HepG2 (cell line): ENCODE results near the gene CFTR. TPM values are rescaled to one million over a fixed set of nuclear protein-coding genes. Genes with fewer than 3 reads are reported as not detected.

ENCODE experiments used
- ATAC-seq: fragments of 200-7000 bp; cut with Tn5 transposase; 3 replicates; pipeline ENCODE4 v1.9.1; 2020; ENCODE audit warnings: mild to moderate bottlenecking, moderate library complexity
- BruUV-seq: library from RNA; stranded (reverse); fragments of 400-500 nt; replicated peaks from 2 replicates; lab custom pipeline; 2021; lab: Mats Ljungman, UMichigan
- CTCF ChIA-PET: fragments of 300-600 bp; formaldehyde crosslinking; extraction: SDS; loops from one replicate; lab custom pipeline; 2021; ENCODE audit warnings: low total read pairs, inconsistent platforms, low intra/inter-chr PET ratio; lab: Yijun Ruan, JAX
- POLR2A ChIA-PET: fragments of 350-600 bp; sonication (Branson Sonifier 250); formaldehyde crosslinking; loops from one replicate; lab custom pipeline; 2020; ENCODE audit warnings: antibody characterized with exemption, inconsistent platforms; lab: Yijun Ruan, JAX
- DNase-seq: peaks from one replicate; pipeline ENCODE4 v3.0.0-alpha.2; 2015; ENCODE audit warnings: low spot score
- FAIRE-seq: peaks from 3 replicates; lab custom pipeline; 2011; peaks lifted over from hg19 to GRCh38; lab: Jason Lieb, UNC
- H2AFZ ChIP-seq: one replicate; pipeline ENCODE4 v1.6.1; 2011; ENCODE audit warnings: low read length, inconsistent platforms
- H3K27ac ChIP-seq: fragments of 300-600 bp; 3 replicates; pipeline ENCODE4 v1.8.0; 2011; ENCODE audit warnings: mixed run types, mild to moderate bottlenecking, mixed read lengths, low read length, inconsistent platforms; ENCODE audit not compliant: insufficient read depth; ENCODE audit errors: extremely low read length
- H3K27me3 ChIP-seq, 2 experiments: fragments of 200-600 bp in 1 of 2; 2 replicates in 1 of 2; 3 replicates in 1 of 2; pipeline versions ENCODE4 v1.6.0 to v1.8.0; 2011; ENCODE audit warnings: low read length in 2 of 2, mild to moderate bottlenecking in 2 of 2, moderate library complexity in 2 of 2, inconsistent platforms in 1 of 2; ENCODE audit not compliant: insufficient read depth in 2 of 2, control insufficient read depth in 1 of 2
- H3K36me3 ChIP-seq, 2 experiments: fragments of 200-600 bp in 1 of 2; replicated peaks in 1 of 2; 2 replicates in 1 of 2; 3 replicates in 1 of 2; pipeline versions ENCODE4 v1.5.1 to v1.8.0; 2011; ENCODE audit warnings: low read length in 2 of 2, inconsistent platforms in 1 of 2; ENCODE audit not compliant: insufficient read depth in 2 of 2, control insufficient read depth in 1 of 2
- H3K4me1 ChIP-seq: 2 replicates; pipeline ENCODE4 v1.5.1; 2012; ENCODE audit warnings: low read length, inconsistent platforms; ENCODE audit not compliant: insufficient read depth
- H3K4me2 ChIP-seq: 2 replicates; pipeline ENCODE4 v1.6.0; 2011; ENCODE audit warnings: low read depth, low read length, inconsistent platforms
- H3K4me3 ChIP-seq, 3 experiments: fragments of 200-600 bp in 1 of 3; sonication (generic), shearing (Covaris generic) in 1 of 3; replicated peaks in 1 of 3; 2 replicates each; pipeline ENCODE4 v1.5.1; 2011 to 2016; ENCODE audit warnings: low read length in 3 of 3, inconsistent platforms in 2 of 3, low read depth in 2 of 3, mild to moderate bottlenecking in 2 of 3, control low read depth in 1 of 3, mixed read lengths in 1 of 3; ENCODE audit not compliant: insufficient read depth in 1 of 3
- H3K79me2 ChIP-seq: one replicate; pipeline ENCODE4 v1.6.1; 2011; ENCODE audit warnings: low read length, inconsistent platforms; ENCODE audit not compliant: insufficient read depth
- H3K9ac ChIP-seq: 2 replicates; pipeline ENCODE4 v1.6.0; 2011; ENCODE audit warnings: mild to moderate bottlenecking, low read depth, low read length, inconsistent platforms; ENCODE audit not compliant: insufficient read depth
- H3K9me3 ChIP-seq: 2 replicates; pipeline ENCODE4 v1.5.1; 2012; ENCODE audit warnings: mild to moderate bottlenecking, low read length
- H4K20me1 ChIP-seq: 2 replicates; pipeline ENCODE4 v1.6.0; 2011; ENCODE audit warnings: inconsistent platforms, mild to moderate bottlenecking, low read length, moderate library complexity; ENCODE audit not compliant: insufficient read depth
- AHR ChIP-seq: IDR thresholded peaks from 2 replicates; pipeline ENCODE4 v1.6.1; 2018; ENCODE audit warnings: missing genetic modification reagents, missing compliant biosample characterization
- BRD4 ChIP-seq: sonication (generic); formaldehyde crosslinking; IDR thresholded peaks from 2 replicates; pipeline ENCODE4 v1.4.0; 2020; ENCODE audit warnings: missing genetic modification reagents
- CENPT ChIP-seq: sonication (generic); formaldehyde crosslinking; IDR thresholded peaks from 2 replicates; pipeline ENCODE4 v1.8.0; 2022; ENCODE audit warnings: low read depth, mild to moderate bottlenecking, moderate library complexity, missing genetic modification reagents
- JUNB ChIP-seq: sonication (generic); formaldehyde crosslinking; IDR thresholded peaks from 2 replicates; pipeline ENCODE4 v1.8.0; 2022; ENCODE audit warnings: missing genetic modification reagents, mild to moderate bottlenecking, borderline replicate concordance
- JUND ChIP-seq: sonication (generic); formaldehyde crosslinking; IDR thresholded peaks from 2 replicates; pipeline ENCODE4 v1.8.0; 2022; ENCODE audit warnings: mild to moderate bottlenecking, missing genetic modification reagents
- KDM5A ChIP-seq: fragments of 200-600 bp; sonication (generic); IDR thresholded peaks from 2 replicates; pipeline ENCODE4 v1.7.0; 2018; ENCODE audit warnings: antibody characterized with exemption, mild to moderate bottlenecking, low read length, borderline replicate concordance
- MAZ ChIP-seq, 2 experiments: sonication (generic) in 1 of 2; formaldehyde crosslinking in 1 of 2; IDR thresholded peaks; 2 replicates each; pipeline versions ENCODE4 v1.5.0 to v1.6.1; 2012 to 2020; ENCODE audit warnings: low read depth in 2 of 2, mild to moderate bottlenecking in 2 of 2, borderline replicate concordance in 1 of 2, improper control_type of control experiment in 1 of 2, low read length in 1 of 2, missing genetic modification reagents in 1 of 2, moderate library complexity in 1 of 2
- MTA1 ChIP-seq: sonication (generic); formaldehyde crosslinking; IDR thresholded peaks from 2 replicates; pipeline ENCODE4 v1.4.0; 2020; ENCODE audit warnings: missing genetic modification reagents, mild to moderate bottlenecking, borderline replicate concordance
- MXD4 ChIP-seq: IDR thresholded peaks from 2 replicates; pipeline ENCODE4 v1.6.1; 2016; ENCODE audit warnings: mild to moderate bottlenecking, missing biosample characterization, missing genetic modification reagents
- NCOA5 ChIP-seq: sonication (generic); formaldehyde crosslinking; IDR thresholded peaks from 2 replicates; pipeline ENCODE4 v1.4.0; 2020; ENCODE audit warnings: missing genetic modification reagents
- NFATC3 ChIP-seq: sonication (generic); formaldehyde crosslinking; IDR thresholded peaks from 2 replicates; pipeline ENCODE4 v1.5.1; 2020; ENCODE audit warnings: mild to moderate bottlenecking, missing genetic modification reagents
- PHF21A ChIP-seq: sonication (generic); formaldehyde crosslinking; IDR thresholded peaks from 2 replicates; pipeline ENCODE4 v1.5.0; 2020; ENCODE audit warnings: mild to moderate bottlenecking, missing genetic modification reagents
- TCF7 ChIP-seq: sonication (generic); IDR thresholded peaks from 2 replicates; pipeline ENCODE4 v1.6.1; 2016; ENCODE audit warnings: antibody characterized with exemption, low read depth
- ZC3H4 ChIP-seq: sonication (generic); formaldehyde crosslinking; IDR thresholded peaks from 2 replicates; pipeline ENCODE4 v1.4.0; 2020; ENCODE audit warnings: missing genetic modification reagents, borderline replicate concordance
- ZFP36 ChIP-seq: fragments of 150-350 bp; IDR thresholded peaks from 2 replicates; pipeline ENCODE4 v1.6.1; 2018; ENCODE audit warnings: borderline replicate concordance, low read length, low read depth; ENCODE audit not compliant: partially characterized antibody
- ZNF136 ChIP-seq: sonication (generic); formaldehyde crosslinking; IDR thresholded peaks from 2 replicates; pipeline ENCODE4 v1.8.1; 2022; ENCODE audit warnings: low read depth, mild to moderate bottlenecking, moderate library complexity, missing genetic modification reagents
- ZNF180 ChIP-seq: sonication (generic); formaldehyde crosslinking; IDR thresholded peaks from 2 replicates; pipeline ENCODE4 v1.4.0; 2020; ENCODE audit warnings: low read depth, missing genetic modification reagents, borderline replicate concordance
- ZNF468 ChIP-seq: sonication (generic); formaldehyde crosslinking; IDR thresholded peaks from 2 replicates; pipeline ENCODE4 v1.8.0; 2022; ENCODE audit warnings: mild to moderate bottlenecking, moderate library complexity, missing genetic modification reagents
- WGBS: methylation state at CpG from one replicate; pipeline ENCODE4 v1.1.6; 2017; ENCODE audit warnings: low lambda C conversion rate; 5-methylcytosine and 5-hydroxymethylcytosine counted together
- in situ Hi-C: cut with HindIII; loops from 2 replicates; pipeline ENCODE4 v1.10.0; 2017; ENCODE audit warnings: low pct_unique_long_range_greater_than_20kb; ENCODE audit not compliant: extremely low pct_ligation_motif_present
- intact Hi-C: fragments of 100-400 bp; cut with micrococcal nuclease; formaldehyde crosslinking; loops from one replicate; pipeline ENCODE4 v1.10.0; 2022; ENCODE audit not compliant: unreplicated experiment
- polyA plus RNA-seq, 8 experiments: library from polyadenylated mRNA; depleted of rRNA in 3 of 8; stranded (reverse) in 7 of 8; unstranded in 1 of 8; fragments of >200 nt; fragmentation: Illumina TruSeq in 4 of 8; extraction: Trizol in 4 of 8; gene quantifications; 2 replicates each; pipeline versions ENCODE4 v1.2.1 to v1.2.3, GENCODE V29; 2011 to 2016; ENCODE audit warnings: low read depth in 4 of 8, missing spikeins in 1 of 8, mixed read lengths in 1 of 8; ENCODE audit not compliant: insufficient read depth in 1 of 8
- total RNA-seq, 5 experiments: library from RNA; depleted of rRNA; stranded (reverse); fragments of >200 nt; fragmentation: Illumina TruSeq; extraction: Trizol; gene quantifications; 2 replicates each; pipeline ENCODE4 v1.2.3, GENCODE V29; 2016; ENCODE audit warnings: low read depth in 1 of 5
- TF ChIP-seq, protein P1 (sequence below): sonication (generic); formaldehyde crosslinking; IDR thresholded peaks from 2 replicates; pipeline ENCODE4 v1.8.1; 2022; ENCODE audit warnings: low read depth, mild to moderate bottlenecking, missing genetic modification reagents

CFTR gene
- total and polyA plus RNA-seq, 2 of the 13 experiments (the other 11 are each of a cell fraction or from before 2014, with no cell fraction given), result not detected

DNA sequence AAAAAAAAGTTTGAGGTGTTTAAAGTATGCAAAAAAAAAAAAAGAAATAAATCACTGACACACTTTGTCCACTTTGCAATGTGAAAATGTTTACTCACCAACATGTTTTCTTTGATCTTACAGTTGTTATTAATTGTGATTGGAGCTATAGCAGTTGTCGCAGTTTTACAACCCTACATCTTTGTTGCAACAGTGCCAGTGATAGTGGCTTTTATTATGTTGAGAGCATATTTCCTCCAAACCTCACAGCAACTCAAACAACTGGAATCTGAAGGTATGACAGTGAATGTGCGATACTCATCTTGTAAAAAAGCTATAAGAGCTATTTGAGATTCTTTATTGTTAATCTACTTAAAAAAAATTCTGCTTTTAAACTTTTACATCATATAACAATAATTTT is 130.6 kb downstream of the CFTR start:
- ChIA-PET CTCF (no interaction called here), POLR2A (no interaction called here)
- in situ Hi-C loops, result no loop called here
- no peaks in the 10 kb centered on the region for H4K20me1 ChIP-seq
- intact Hi-C loops, result no loop called here
- H3K4me2 ChIP-seq, result no peak overlapping the region
- no peak for DNase-seq
- no peak for ATAC-seq
- no peaks in the 10 kb centered on the region for H3K4me1 ChIP-seq
- H3K4me3 ChIP-seq, result no peak overlapping the region
- no peaks in the 10 kb centered on the region for H3K9me3 ChIP-seq
- H2AFZ ChIP-seq, result no peak overlapping the region
- H3K27ac ChIP-seq, result no peak overlapping the region
- no peaks in the 10 kb centered on the region for H3K27me3 ChIP-seq
- no TSS peak for BruUV-seq
- WGBS, result 2% methylated on average over 2 of the region's 2 CpGs
- no peaks in the 10 kb centered on the region for H3K36me3 ChIP-seq
- H3K79me2 ChIP-seq, result no peaks in the 10 kb centered on the region
- no peak for FAIRE-seq
- no peak for TF ChIP-seq ZNF136 (CRISPR knock-in tag)
- TF ChIP-seq JUNB (CRISPR knock-in tag), result no peak
- no peak for TF ChIP-seq TCF7
- TF ChIP-seq KDM5A, result no peak
- no peak for TF ChIP-seq MAZ (IDR thresholded peaks at IDR 0.05; ENCODE audit: borderline replicate concordance, low read depth, low read length)
- no peak for TF ChIP-seq MAZ (CRISPR knock-in tag; IDR thresholded peaks at IDR 0.05; ENCODE audit: low read depth)
- no peak for TF ChIP-seq BRD4 (CRISPR knock-in tag)
- TF ChIP-seq NCOA5, result no peak
- TF ChIP-seq CENPT (CRISPR knock-in tag), result no peak
- TF ChIP-seq PHF21A (CRISPR knock-in tag), result no peak
- TF ChIP-seq MTA1 (CRISPR knock-in tag), result no peak
- TF ChIP-seq, all 625 proteins: peak for 0
- no peak overlapping the region for H3K9ac ChIP-seq

DNA sequence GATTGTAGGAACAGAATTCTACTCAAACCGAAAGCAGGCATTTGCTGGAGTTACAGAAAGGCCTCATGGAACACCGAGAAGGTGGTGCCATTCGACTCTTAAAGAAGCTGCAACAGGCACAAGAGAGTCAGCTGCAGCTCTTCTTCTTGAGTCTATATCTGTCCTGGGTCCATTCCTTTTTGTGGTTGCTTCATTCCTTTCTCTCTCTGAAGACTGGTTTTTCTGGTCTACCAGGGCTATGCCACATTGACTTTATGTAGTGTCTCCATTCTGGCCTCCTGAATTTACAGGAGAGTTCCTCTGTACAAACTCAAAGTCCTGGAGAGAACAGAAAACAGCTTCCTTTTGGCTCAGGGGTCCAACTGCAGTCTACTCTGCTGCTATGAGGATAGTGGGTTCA is 132.8 kb downstream of the CFTR start:
- ChIA-PET POLR2A (no interaction called here), CTCF (no interaction called here)
- intact Hi-C loops, result no loop called here
- Histone ChIP-seq H3K4me2 (no peak overlapping the region), H3K27ac (no peak overlapping the region), H3K27me3 (no peaks in the 10 kb centered on the region), H3K4me3 (no peak overlapping the region), H3K4me1 (no peaks in the 10 kb centered on the region), H3K9me3 (no peaks in the 10 kb centered on the region), H3K79me2 (no peaks in the 10 kb centered on the region), H3K9ac (no peak overlapping the region), H3K36me3 (no peaks in the 10 kb centered on the region), H2AFZ (no peak overlapping the region), H4K20me1 (no peaks in the 10 kb centered on the region)
- in situ Hi-C loops, result no loop called here
- no TSS peak for BruUV-seq
- DNase-seq (no peak), ATAC-seq (no peak), FAIRE-seq (no peak)
- 0% methylated on average over 3 of the region's 3 CpGs for WGBS
- no peak for TF ChIP-seq ZNF468 (CRISPR knock-in tag)
- TF ChIP-seq AHR (CRISPR knock-in tag), result no peak
- TF ChIP-seq ZNF180 (CRISPR knock-in tag), result no peak
- no peak for TF ChIP-seq JUND
- TF ChIP-seq ZFP36, result no peak
- TF ChIP-seq, protein P1, sequence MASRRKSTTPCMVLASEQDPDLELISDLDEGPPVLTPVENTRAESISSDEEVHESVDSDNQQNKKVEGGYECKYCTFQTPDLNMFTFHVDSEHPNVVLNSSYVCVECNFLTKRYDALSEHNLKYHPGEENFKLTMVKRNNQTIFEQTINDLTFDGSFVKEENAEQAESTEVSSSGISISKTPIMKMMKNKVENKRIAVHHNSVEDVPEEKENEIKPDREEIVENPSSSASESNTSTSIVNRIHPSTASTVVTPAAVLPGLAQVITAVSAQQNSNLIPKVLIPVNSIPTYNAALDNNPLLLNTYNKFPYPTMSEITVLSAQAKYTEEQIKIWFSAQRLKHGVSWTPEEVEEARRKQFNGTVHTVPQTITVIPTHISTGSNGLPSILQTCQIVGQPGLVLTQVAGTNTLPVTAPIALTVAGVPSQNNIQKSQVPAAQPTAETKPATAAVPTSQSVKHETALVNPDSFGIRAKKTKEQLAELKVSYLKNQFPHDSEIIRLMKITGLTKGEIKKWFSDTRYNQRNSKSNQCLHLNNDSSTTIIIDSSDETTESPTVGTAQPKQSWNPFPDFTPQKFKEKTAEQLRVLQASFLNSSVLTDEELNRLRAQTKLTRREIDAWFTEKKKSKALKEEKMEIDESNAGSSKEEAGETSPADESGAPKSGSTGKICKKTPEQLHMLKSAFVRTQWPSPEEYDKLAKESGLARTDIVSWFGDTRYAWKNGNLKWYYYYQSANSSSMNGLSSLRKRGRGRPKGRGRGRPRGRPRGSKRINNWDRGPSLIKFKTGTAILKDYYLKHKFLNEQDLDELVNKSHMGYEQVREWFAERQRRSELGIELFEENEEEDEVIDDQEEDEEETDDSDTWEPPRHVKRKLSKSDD, result no peak
- no peak for TF ChIP-seq NFATC3 (CRISPR knock-in tag)
- no peak for TF ChIP-seq MXD4 (CRISPR knock-in tag)
- TF ChIP-seq ZC3H4 (CRISPR knock-in tag), result no peak
